Measurements from ENCODE around the gene POLR1A.

The POLR1A gene

GRCh38 chr2:85978883-85979780, 126.6 kb downstream of the POLR1A start:
- no peak for DNase-seq (ENCODE audit: low spot score)

- no peak for DNase-seq (ENCODE audit: low spot score)
Measured at GRCh38 chr2:85976106-85976920, 129.4 kb downstream of the POLR1A start.

- no peak for DNase-seq (ENCODE audit: low spot score)
Measured at GRCh38 chr2:85975581-85975980, 130.1 kb downstream of the POLR1A start.

GRCh38 chr2:85974390-85974789, 131.3 kb downstream of the POLR1A start:
- no peak for DNase-seq (ENCODE audit: low spot score)

GRCh38 chr2:85972355-85972754, 133.3 kb downstream of the POLR1A start:
- DNase-seq (ENCODE audit: low spot score), result no peak

GRCh38 chr2:85971366-85971765, 134.3 kb downstream of the POLR1A start:
- no peak for DNase-seq (ENCODE audit: low spot score)
